Forelimb muscle (tissue), 1 donor: ENCODE results near the gene LRMDA. TPM values are rescaled to one million over a fixed set of nuclear protein-coding genes. Genes with fewer than 3 reads are reported as not detected.
A peak's percentile ranks its signal among the peaks of the same experiment; 100 is the strongest.

ENCODE experiments used
- DNase-seq: peaks from one replicate; pipeline ENCODE4 v3.0.0-alpha.2; 2013; ENCODE audit warnings: low read depth
- polyA plus RNA-seq: library from polyadenylated mRNA; unstranded; fragments of 120-200 nt; gene quantifications from one replicate; pipeline ENCODE4 v1.2.1, GENCODE V29; 2013; ENCODE audit not compliant: insufficient read length

LRMDA gene
- polyA plus RNA-seq, 1 donor, result 5.1 TPM

- DNase-seq, result no peak
Measured at GRCh38 chr10:76024460-76025123, 593.2 kb downstream of the LRMDA start.

GRCh38 chr10:76025124-76025477, 593.7 kb downstream of the LRMDA start:
- no peak for DNase-seq

- no peak for DNase-seq
Measured at GRCh38 chr10:76026176-76026771, 594.9 kb downstream of the LRMDA start.

- DNase-seq, result no peak
Measured at GRCh38 chr10:76026905-76027304, 595.5 kb downstream of the LRMDA start.

GRCh38 chr10:76029782-76030181, 598.4 kb downstream of the LRMDA start:
- no peak for DNase-seq

GRCh38 chr10:76031099-76031498, 599.7 kb downstream of the LRMDA start:
- DNase-seq, result no peak

DNA sequence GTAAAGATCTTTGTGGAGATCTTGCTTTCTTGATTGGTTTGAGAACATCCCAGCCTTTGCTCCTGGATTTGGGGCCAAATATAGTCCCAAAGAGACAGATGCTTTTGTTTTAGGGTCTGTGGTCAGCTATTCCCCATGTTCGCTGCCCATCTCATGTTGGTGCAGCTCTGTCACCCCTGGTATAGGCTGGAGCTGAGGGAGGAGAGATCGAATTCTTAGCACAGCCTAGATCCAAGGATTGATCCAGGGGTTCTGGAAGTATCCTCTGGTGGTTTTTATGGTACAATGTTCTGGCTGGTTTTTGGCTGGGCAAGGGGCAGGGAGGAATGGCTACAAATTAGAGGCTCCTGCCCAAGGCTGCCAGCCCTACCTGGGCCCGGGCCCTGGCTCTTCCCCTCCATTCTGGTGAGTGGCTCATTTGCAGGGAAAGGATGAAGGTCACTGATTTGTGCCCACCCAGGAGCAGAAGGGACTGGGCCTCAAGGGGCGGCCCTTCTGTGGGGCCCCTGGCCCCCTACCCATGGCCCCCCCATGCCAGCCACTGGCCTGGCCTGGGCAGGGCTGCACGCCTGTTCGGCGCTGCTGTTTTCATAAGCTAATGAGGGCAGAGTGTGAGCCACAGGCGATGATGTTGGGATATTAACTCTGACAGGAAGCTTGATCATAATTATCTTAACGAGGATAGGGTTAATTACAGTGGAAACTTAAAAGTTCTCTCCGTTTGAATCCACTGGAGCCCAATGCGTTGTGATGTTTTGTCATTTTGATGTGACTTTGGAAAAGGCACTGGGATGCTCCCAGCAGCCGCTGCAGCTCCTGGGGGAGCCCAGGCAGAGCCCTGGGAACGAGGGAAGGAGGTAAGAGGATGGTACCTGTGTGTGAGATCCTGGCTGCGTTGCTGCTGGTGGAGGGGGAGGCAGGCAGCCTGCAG, 600.6 kb downstream of the LRMDA start:
- DNase-seq, result no peak

DNA sequence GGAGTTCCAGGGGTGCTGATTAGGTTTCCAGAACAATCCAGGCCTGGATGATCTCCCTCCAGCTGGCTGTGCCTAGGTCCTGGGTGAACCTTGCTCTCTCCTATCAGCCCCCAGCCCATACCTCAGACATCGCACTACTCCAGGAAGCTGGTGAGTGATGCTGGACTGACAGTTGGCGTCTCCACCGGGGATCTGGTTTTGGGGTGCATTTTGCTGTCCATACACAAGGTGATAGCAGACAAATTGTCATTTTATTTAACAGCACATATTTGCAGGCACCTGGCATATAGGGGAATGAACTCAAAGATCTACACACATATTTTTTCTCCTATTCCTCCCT, 601.2 kb downstream of the LRMDA start:
- no peak for DNase-seq

- DNase-seq, result no peak
Measured at GRCh38 chr10:76033457-76034196, 602.2 kb downstream of the LRMDA start.

GRCh38 chr10:76034353-76035205, 603.2 kb downstream of the LRMDA start:
- no peak for DNase-seq

DNA sequence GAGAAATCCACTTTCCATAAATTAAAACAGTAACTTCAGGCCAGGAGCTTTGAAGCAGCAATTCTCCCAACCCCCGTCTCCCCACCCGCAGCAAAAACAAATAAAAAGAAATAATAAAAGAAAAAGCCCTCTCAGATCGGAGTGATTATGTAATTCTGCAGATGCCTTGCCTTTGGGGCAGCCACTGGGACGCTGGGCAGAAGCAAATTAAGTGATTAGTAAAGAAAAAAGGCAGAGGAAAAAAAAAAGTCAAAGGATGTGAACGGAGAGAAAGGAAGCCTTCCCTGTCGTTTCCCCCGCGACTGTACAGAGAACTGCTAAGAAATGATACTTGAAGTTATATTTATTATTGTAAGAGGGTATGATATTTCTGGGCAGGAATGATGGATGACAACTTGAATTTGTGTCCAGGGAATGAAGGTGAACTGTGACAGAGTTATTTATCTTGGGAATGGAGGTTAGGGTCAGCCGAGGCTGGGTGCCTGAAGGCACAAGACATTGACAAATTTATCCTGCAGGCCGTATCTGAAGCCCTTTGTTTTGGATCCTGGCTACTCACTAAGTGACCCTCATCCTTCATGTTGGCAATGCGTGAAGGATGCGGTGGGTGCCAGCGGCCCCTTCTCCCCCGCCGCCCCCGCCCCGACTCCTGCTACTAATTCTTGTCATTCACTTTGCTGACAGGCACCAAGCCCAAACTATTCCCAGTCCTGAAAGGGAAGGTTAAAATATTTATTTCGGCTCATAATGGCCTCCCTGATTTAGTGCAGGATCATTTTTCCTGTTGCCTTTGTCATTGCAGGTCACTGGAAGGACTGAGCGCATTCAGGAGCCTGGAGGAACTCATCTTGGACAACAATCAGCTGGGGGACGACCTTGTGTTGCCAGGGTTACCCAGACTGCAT, 604.0 kb downstream of the LRMDA start:
- no peak for DNase-seq

DNA sequence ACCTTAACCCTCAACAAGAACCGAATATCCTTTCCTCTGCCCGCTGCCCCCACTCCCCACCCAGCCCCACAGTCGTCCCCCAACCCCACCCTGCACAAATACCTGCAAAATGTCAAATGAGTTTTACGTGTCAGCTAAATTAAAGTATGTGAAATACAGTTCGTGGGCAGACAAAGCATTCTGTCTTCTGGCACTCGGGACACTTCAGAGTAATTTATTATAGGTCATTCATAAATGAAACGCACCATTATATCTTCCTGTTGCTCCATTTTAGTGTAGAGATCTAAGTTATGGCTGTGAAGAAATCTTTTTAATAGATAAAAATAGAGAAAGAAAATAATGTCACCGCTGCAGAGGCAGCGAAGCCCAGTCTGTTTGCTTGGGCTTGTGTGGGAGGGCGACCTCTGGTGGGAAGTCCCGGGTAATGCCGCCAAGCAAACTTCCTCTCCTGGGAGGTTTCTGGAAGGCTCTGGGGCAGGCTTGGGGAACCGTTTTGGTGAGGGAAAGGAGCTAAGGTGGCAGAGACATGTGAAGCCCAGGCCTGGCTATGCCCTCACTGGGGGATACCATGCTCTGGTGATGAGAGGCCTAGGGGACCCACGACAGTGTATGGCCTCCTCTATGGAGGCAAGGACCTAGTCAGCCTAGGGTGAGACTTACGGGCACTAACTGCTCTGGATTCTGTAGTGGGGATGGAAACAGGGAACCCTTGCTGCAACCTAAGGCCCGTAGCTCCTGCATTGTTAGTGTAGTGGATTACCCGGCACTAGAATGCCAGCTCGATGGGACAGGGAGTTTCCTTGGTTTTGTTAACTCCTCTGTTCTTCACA, 604.9 kb downstream of the LRMDA start:
- peak; percentile 36 for DNase-seq

DNA sequence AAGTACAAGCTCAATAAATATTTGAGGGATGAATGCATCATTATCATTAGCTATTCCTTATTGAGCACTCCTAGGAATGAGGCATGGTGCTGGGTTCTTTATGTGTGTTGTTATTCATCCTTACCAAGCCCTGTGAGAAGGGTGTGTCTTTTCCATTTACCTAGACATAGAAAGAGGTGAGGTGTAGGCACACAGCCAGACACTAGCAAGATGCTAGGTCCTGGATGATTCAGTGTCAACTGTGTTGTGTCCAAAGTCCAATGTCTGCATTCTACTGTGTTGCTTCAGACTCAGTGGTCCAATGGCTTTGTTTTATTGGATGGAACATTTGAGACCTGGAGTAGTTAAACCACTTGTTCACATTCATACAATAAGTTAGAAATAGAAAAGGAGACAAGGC, 605.5 kb downstream of the LRMDA start:
- DNase-seq, result no peak

GRCh38 chr10:76037531-76038155, 606.2 kb downstream of the LRMDA start:
- no peak for DNase-seq

DNA sequence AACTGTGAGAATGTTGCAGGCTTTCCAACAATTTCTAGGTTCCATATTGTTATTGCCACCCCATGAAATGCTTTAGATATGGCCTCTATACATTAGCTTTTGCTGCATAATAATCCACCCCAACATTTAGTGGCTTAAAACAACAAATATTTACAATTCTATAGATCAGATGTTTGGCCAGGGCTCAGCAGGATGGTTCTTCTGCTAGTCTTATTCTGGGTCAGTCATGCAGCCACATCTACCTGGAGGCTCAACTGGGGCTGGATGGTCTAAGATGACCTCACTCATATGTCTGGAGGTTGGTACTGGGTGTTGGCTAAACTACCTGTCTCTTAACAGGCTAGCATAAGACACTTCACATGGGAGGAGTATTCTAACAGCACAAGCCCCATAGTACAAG, 607.3 kb downstream of the LRMDA start:
- no peak for DNase-seq

GRCh38 chr10:76040107-76040829, 608.8 kb downstream of the LRMDA start:
- DNase-seq, result no peak

GRCh38 chr10:76040830-76041220, 609.4 kb downstream of the LRMDA start:
- DNase-seq, result no peak

- DNase-seq, result no peak
Measured at GRCh38 chr10:76041551-76041950, 610.1 kb downstream of the LRMDA start.
